SK-N-SH treated with all-trans-retinoic acid at 6 μM for 48 hours (cell line): ENCODE measurements around the gene AVPR1B.

ENCODE experiments used
- ESRRG ChIP-seq: fragments of 250-450 bp; sonication (Bioruptor Pico); IDR thresholded peaks from 2 replicates; pipeline ENCODE4 v1.6.1; 2021; ENCODE audit warnings: mild to moderate bottlenecking
- GLIS3 ChIP-seq: fragments of 250-450 bp; sonication (Bioruptor Pico); IDR thresholded peaks from 2 replicates; pipeline ENCODE4 v1.5.0; 2020; ENCODE audit warnings: mild to moderate bottlenecking, moderate library complexity
- OSR1 ChIP-seq: fragments of 250-450 bp; sonication (Bioruptor Pico); IDR thresholded peaks from 2 replicates; pipeline ENCODE4 v1.8.0; 2022; ENCODE audit warnings: moderate library complexity, mild to moderate bottlenecking, inconsistent platforms
- TOX ChIP-seq: fragments of 250-450 bp; sonication (Bioruptor Pico); IDR thresholded peaks from 2 replicates; pipeline ENCODE4 v1.8.0; 2021; ENCODE audit warnings: mild to moderate bottlenecking, moderate library complexity, borderline replicate concordance
- TSHZ2 ChIP-seq: fragments of 250-450 bp; sonication (Bioruptor Pico); IDR thresholded peaks from 2 replicates; pipeline ENCODE4 v1.5.0; 2020; ENCODE audit warnings: mild to moderate bottlenecking, moderate library complexity
- ZNF70 ChIP-seq: fragments of 450-650 bp; formaldehyde crosslinking; IDR thresholded peaks from 2 replicates; pipeline ENCODE4 v1.5.0; 2020; ENCODE audit warnings: mild to moderate bottlenecking, moderate library complexity

GRCh38 chr1:206068314-206068713 is 48.9 kb downstream of the AVPR1B start:
- TF ChIP-seq TOX (CRISPR knock-in tag) (no peak), GLIS3 (CRISPR knock-in tag) (no peak), ZNF70 (no peak), TSHZ2 (no peak), ESRRG (CRISPR knock-in tag) (no peak), OSR1 (CRISPR knock-in tag) (no peak)
